ENCODE measurements around the gene SLC4A11. TPM values are rescaled to one million over a fixed set of nuclear protein-coding genes. Genes with fewer than 3 reads are reported as not detected.

SLC4A11 gene
- total RNA-seq, 1 experiment from 2014 or later, result 1.1 TPM

DNA sequence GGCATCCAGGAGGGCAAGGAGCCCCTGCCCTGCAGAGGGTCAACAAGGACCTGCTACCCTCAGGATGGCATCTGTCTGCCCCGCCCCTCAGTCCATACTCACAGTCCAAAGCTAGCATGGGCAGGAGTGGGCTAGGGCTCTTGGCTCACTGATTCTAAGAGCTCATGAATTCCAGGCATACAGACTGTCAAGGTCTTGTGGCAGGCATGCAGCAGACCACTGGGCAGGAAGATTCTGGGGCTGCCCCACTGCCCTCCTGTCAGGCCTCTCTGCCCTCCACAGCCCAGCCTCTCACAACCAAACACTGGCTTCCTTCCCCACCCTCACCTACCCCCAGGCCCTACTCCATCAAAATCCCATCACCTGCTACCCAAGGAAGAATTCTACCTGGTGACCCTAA, 5.6 kb upstream of the SLC4A11 start:
- peaks cover 15% of the 10 kb centered on the region for H3K27me3 ChIP-seq (replicated peaks; ENCODE audit: insufficient read depth, low read depth, low read length, poor library complexity)
- H3K4me3 ChIP-seq (ENCODE audit: low read depth, low read length, poor library complexity, severe bottlenecking), result no peak overlapping the region
- TF ChIP-seq, protein P1, sequence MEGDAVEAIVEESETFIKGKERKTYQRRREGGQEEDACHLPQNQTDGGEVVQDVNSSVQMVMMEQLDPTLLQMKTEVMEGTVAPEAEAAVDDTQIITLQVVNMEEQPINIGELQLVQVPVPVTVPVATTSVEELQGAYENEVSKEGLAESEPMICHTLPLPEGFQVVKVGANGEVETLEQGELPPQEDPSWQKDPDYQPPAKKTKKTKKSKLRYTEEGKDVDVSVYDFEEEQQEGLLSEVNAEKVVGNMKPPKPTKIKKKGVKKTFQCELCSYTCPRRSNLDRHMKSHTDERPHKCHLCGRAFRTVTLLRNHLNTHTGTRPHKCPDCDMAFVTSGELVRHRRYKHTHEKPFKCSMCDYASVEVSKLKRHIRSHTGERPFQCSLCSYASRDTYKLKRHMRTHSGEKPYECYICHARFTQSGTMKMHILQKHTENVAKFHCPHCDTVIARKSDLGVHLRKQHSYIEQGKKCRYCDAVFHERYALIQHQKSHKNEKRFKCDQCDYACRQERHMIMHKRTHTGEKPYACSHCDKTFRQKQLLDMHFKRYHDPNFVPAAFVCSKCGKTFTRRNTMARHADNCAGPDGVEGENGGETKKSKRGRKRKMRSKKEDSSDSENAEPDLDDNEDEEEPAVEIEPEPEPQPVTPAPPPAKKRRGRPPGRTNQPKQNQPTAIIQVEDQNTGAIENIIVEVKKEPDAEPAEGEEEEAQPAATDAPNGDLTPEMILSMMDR (conservative IDR thresholded peaks at IDR 0.05; ENCODE audit: low read depth, low read length), result no peak
- TF ChIP-seq EZH2 (IDR thresholded peaks at IDR 0.05; ENCODE audit: borderline replicate concordance, low read depth, low read length, poor library complexity, severe bottlenecking), result no peak
- DNase-seq (ENCODE audit: low spot score), result no peak
- H3K36me3 ChIP-seq (ENCODE audit: insufficient read depth, low read length, poor library complexity, severe bottlenecking), result no peaks in the 10 kb centered on the region
- ChIA-PET POLR2A (ENCODE audit: low non-redundant PET) (no interaction called here), CTCF (no interaction called here)
- no peaks in the 10 kb centered on the region for H3K9me3 ChIP-seq (ENCODE audit: low read depth, low read length, poor library complexity, severe bottlenecking)
- intact Hi-C loops (cut with micrococcal nuclease; ENCODE audit: unreplicated experiment), result no loop called here
- H3K27ac ChIP-seq (ENCODE audit: low read depth, low read length, poor library complexity, severe bottlenecking), result no peak overlapping the region
- BruUV-seq (replicated peaks), result no TSS peak
- peaks cover 13% of the 10 kb centered on the region for H3K4me1 ChIP-seq (ENCODE audit: insufficient read depth, low read length, poor library complexity, severe bottlenecking)

DNA sequence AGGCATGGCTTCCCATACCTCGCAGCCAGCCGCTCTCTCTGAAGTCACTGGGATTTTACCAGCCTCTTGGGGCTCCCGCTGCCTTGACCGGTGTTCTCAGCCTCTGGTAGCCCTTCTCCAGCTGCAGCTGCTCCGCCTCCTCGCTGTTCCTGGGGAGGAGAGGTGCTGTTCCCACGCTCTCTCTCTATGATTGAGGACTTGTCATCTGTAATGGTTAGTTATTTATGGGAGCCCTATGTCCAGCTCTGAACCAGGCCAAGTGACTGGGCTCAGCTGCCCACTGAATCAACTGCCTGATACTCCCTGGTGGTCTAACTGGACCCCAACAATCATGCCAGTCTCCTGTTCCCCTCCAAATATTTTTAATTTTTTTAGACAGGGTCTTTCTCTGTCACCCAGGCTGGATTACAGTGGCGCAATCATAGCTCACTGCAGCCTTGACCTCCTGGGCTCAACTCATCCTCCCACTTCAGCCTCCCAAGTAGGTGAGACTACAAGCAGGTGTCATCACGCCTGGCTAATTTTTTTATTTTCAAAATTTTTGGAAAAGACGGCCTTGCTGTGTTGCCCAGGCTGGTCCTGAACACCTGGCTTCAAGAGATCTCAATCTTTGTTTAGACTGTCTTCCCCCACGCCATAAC, 4.8 kb upstream of the SLC4A11 start:
- Histone ChIP-seq H3K27ac (ENCODE audit: low read depth, low read length, poor library complexity, severe bottlenecking) (no peak overlapping the region), H3K27me3 (replicated peaks; ENCODE audit: insufficient read depth, low read depth, low read length, poor library complexity) (peaks cover 21% of the 10 kb centered on the region), H3K9me3 (ENCODE audit: low read depth, low read length, poor library complexity, severe bottlenecking) (no peaks in the 10 kb centered on the region), H3K36me3 (ENCODE audit: insufficient read depth, low read length, poor library complexity, severe bottlenecking) (no peaks in the 10 kb centered on the region), H3K4me1 (ENCODE audit: insufficient read depth, low read length, poor library complexity, severe bottlenecking) (peaks cover 13% of the 10 kb centered on the region), H3K4me3 (ENCODE audit: low read depth, low read length, poor library complexity, severe bottlenecking) (no peak overlapping the region)
- CTCF ChIA-PET, result no interaction called here
- no peak for TF ChIP-seq EZH2 (IDR thresholded peaks at IDR 0.05; ENCODE audit: borderline replicate concordance, low read depth, low read length, poor library complexity, severe bottlenecking)
- TF ChIP-seq, protein P1 (conservative IDR thresholded peaks at IDR 0.05; ENCODE audit: low read depth, low read length), result no peak
- intact Hi-C loops (cut with micrococcal nuclease; ENCODE audit: unreplicated experiment), result no loop called here
- DNase-seq (ENCODE audit: low spot score), result no peak
- POLR2A ChIA-PET (ENCODE audit: low non-redundant PET), result no interaction called here
- BruUV-seq (replicated peaks), result no TSS peak

DNA sequence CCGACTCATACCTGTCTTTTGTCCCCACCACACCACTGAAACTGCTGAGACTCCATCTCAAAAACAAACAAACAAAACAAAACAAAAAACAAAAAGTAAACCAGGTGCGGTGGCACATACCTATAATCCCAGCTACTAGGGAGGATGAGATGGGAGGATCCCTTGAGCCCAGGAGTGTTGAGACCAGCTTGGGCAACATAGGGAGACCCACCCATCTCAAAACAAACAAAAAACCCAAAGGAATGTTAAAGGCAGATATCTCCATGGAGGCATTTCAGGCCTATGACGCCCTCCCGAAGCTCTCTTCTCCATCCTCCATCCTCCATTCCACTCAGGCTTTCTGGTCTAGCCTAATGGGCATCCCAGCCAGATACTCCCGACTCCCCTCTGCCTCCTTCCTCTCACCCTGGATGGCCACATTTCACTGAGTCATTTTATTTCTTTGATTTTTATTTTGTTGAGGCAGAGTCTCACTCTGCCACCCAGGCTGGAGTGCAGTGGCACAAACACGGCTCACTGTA, 3.2 kb upstream of the SLC4A11 start:
- Histone ChIP-seq H3K27ac (ENCODE audit: low read depth, low read length, poor library complexity, severe bottlenecking) (no peak overlapping the region), H3K4me3 (ENCODE audit: low read depth, low read length, poor library complexity, severe bottlenecking) (no peak overlapping the region), H3K9me3 (ENCODE audit: low read depth, low read length, poor library complexity, severe bottlenecking) (no peaks in the 10 kb centered on the region), H3K4me1 (ENCODE audit: insufficient read depth, low read length, poor library complexity, severe bottlenecking) (peaks cover 9% of the 10 kb centered on the region), H3K27me3 (replicated peaks; ENCODE audit: insufficient read depth, low read depth, low read length, poor library complexity) (peaks cover 37% of the 10 kb centered on the region), H3K36me3 (ENCODE audit: insufficient read depth, low read length, poor library complexity, severe bottlenecking) (no peaks in the 10 kb centered on the region)
- TF ChIP-seq, protein P1 (conservative IDR thresholded peaks at IDR 0.05; ENCODE audit: low read depth, low read length), result no peak
- no peak for TF ChIP-seq EZH2 (IDR thresholded peaks at IDR 0.05; ENCODE audit: borderline replicate concordance, low read depth, low read length, poor library complexity, severe bottlenecking)
- no TSS peak for BruUV-seq (replicated peaks)
- POLR2A ChIA-PET (ENCODE audit: low non-redundant PET), result interaction anchor here (0.6 kb wide), 1 partner anchor 333 kb away, joined by 9 read pairs; no protein-coding TSS in a partner anchor
- DNase-seq (ENCODE audit: low spot score), result no peak
- intact Hi-C loops (cut with micrococcal nuclease; ENCODE audit: unreplicated experiment), result no loop called here
- CTCF ChIA-PET, result interaction anchor here (0.7 kb wide), 1 partner anchor 326 kb away, joined by 4 read pairs; no protein-coding TSS in a partner anchor

Data from A673 (cell line).